SK-N-SH (cell line): ENCODE data around the gene MARVELD2.

ENCODE experiments used
- FOSL2 ChIP-seq: IDR thresholded peaks from 2 replicates; pipeline ENCODE4 v1.4.0; 2012; ENCODE audit warnings: low read depth, mild to moderate bottlenecking, moderate library complexity, borderline replicate concordance
- FOXM1 ChIP-seq: IDR thresholded peaks from 2 replicates; pipeline ENCODE4 v1.4.0; 2012; ENCODE audit warnings: low read depth, mild to moderate bottlenecking
- POLR2AphosphoS5 ChIP-seq: IDR thresholded peaks from 2 replicates; pipeline ENCODE4 v1.6.1; 2012; ENCODE audit warnings: low read depth, low read length
- SMC3 ChIP-seq: IDR thresholded peaks from 2 replicates; pipeline ENCODE4 v1.6.1; 2012; ENCODE audit warnings: low read depth, low read length, improper control_type of control experiment
- TF ChIP-seq, protein P1 (sequence below): IDR thresholded peaks from 2 replicates; pipeline ENCODE4 v1.6.1; 2012; ENCODE audit warnings: mild to moderate bottlenecking, low read depth, low read length, moderate library complexity
- TF ChIP-seq, protein P2 (sequence below): fragments of 200-600 bp; sonication (generic); IDR thresholded peaks from 2 replicates; pipeline ENCODE4 v1.6.1; 2017; ENCODE audit warnings: antibody characterized with exemption, mild to moderate bottlenecking, moderate library complexity
- TF ChIP-seq, protein P3 (sequence below): IDR thresholded peaks from 2 replicates; pipeline ENCODE4 v1.4.0; 2012; ENCODE audit warnings: low read depth, borderline replicate concordance

DNA sequence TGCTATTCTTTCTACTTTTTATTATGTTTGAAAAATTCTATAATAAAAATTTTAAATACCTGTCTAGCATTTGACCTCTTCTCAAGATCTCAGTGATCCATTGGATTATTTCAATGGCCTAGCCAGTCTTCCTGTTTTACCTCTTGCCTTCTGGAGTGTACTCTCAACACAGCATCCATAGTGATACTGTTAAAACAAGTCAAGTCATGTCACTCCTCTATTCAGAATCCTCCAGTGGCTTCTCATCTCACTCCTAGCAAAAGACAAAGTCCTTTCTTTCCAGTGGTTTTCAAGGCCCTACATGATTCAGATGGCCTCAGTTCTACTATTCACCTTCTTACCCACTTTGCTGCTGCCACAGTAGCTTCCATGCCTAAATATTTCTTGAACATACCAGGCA is 1.8 kb downstream of the MARVELD2 start:
- TF ChIP-seq POLR2AphosphoS5 (no peak), SMC3 (no peak), FOXM1 (no peak), FOSL2 (no peak)
- TF ChIP-seq, protein P1, sequence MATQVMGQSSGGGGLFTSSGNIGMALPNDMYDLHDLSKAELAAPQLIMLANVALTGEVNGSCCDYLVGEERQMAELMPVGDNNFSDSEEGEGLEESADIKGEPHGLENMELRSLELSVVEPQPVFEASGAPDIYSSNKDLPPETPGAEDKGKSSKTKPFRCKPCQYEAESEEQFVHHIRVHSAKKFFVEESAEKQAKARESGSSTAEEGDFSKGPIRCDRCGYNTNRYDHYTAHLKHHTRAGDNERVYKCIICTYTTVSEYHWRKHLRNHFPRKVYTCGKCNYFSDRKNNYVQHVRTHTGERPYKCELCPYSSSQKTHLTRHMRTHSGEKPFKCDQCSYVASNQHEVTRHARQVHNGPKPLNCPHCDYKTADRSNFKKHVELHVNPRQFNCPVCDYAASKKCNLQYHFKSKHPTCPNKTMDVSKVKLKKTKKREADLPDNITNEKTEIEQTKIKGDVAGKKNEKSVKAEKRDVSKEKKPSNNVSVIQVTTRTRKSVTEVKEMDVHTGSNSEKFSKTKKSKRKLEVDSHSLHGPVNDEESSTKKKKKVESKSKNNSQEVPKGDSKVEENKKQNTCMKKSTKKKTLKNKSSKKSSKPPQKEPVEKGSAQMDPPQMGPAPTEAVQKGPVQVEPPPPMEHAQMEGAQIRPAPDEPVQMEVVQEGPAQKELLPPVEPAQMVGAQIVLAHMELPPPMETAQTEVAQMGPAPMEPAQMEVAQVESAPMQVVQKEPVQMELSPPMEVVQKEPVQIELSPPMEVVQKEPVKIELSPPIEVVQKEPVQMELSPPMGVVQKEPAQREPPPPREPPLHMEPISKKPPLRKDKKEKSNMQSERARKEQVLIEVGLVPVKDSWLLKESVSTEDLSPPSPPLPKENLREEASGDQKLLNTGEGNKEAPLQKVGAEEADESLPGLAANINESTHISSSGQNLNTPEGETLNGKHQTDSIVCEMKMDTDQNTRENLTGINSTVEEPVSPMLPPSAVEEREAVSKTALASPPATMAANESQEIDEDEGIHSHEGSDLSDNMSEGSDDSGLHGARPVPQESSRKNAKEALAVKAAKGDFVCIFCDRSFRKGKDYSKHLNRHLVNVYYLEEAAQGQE: no peak
- TF ChIP-seq, protein P2, sequence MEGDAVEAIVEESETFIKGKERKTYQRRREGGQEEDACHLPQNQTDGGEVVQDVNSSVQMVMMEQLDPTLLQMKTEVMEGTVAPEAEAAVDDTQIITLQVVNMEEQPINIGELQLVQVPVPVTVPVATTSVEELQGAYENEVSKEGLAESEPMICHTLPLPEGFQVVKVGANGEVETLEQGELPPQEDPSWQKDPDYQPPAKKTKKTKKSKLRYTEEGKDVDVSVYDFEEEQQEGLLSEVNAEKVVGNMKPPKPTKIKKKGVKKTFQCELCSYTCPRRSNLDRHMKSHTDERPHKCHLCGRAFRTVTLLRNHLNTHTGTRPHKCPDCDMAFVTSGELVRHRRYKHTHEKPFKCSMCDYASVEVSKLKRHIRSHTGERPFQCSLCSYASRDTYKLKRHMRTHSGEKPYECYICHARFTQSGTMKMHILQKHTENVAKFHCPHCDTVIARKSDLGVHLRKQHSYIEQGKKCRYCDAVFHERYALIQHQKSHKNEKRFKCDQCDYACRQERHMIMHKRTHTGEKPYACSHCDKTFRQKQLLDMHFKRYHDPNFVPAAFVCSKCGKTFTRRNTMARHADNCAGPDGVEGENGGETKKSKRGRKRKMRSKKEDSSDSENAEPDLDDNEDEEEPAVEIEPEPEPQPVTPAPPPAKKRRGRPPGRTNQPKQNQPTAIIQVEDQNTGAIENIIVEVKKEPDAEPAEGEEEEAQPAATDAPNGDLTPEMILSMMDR: no peak
- TF ChIP-seq, protein P3, sequence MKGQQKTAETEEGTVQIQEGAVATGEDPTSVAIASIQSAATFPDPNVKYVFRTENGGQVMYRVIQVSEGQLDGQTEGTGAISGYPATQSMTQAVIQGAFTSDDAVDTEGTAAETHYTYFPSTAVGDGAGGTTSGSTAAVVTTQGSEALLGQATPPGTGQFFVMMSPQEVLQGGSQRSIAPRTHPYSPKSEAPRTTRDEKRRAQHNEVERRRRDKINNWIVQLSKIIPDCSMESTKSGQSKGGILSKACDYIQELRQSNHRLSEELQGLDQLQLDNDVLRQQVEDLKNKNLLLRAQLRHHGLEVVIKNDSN: no peak
